Body of pancreas (tissue), 4 donors: ENCODE results near the gene PNPLA2. TPM values are rescaled to one million over a fixed set of nuclear protein-coding genes. Genes with fewer than 3 reads are reported as not detected.
A peak's percentile ranks its signal among the peaks of the same experiment; 100 is the strongest.

Experiments used
- ATAC-seq: fragments of 150-250 bp; one replicate; pipeline ENCODE4 v1.9.1; 2016
- DNase-seq, 4 donors: peaks; one replicate each; pipeline ENCODE4 v3.0.0-alpha.2; 2019
- H3K27ac ChIP-seq, 4 donors: fragments of 200-600 bp; sonication (generic); 1 replicate in 3 of 4; 2 replicates in 1 of 4; pipeline versions ENCODE4 v1.5.1 to v1.6.1; 2016 to 2019; ENCODE audit warnings: mild to moderate bottlenecking in 1 of 4, mixed read lengths in 1 of 4, moderate library complexity in 1 of 4
- H3K27me3 ChIP-seq, 2 donors: fragments of 200-600 bp; sonication (generic); one replicate each; pipeline ENCODE4 v1.6.0; 2016; ENCODE audit warnings: mild to moderate bottlenecking in 1 of 2
- H3K36me3 ChIP-seq, 2 donors: fragments of 200-600 bp; sonication (generic); replicated peaks in 1 of 2; 2 replicates each; pipeline ENCODE4 v1.5.1; 2016; ENCODE audit warnings: low read depth in 2 of 2; ENCODE audit not compliant: insufficient read depth in 1 of 2
- H3K4me1 ChIP-seq: fragments of 200-600 bp; sonication (generic); one replicate; pipeline ENCODE4 v1.6.0; 2016
- H3K4me3 ChIP-seq, 2 donors: fragments of 200-600 bp; sonication (generic); 1 replicate in 1 of 2; 2 replicates in 1 of 2; pipeline ENCODE4 v1.5.1; 2016 to 2019
- H3K9me3 ChIP-seq, 3 donors: fragments of 200-600 bp; sonication (generic); 1 replicate in 2 of 3; 2 replicates in 1 of 3; pipeline ENCODE4 v1.5.1; 2016
- CTCF ChIP-seq, 7 experiments: fragments of 450-650 bp in 4 of 7; fragments of 200-600 bp in 3 of 7; sonication (generic) in 3 of 7; IDR thresholded peaks; one replicate each; pipeline ENCODE4 v1.5.1; 2016 to 2019; ENCODE audit warnings: antibody characterized with exemption in 7 of 7
- POLR2A ChIP-seq, 3 donors: fragments of 450-650 bp; IDR thresholded peaks; one replicate each; pipeline ENCODE4 v1.6.1; 2016; ENCODE audit warnings: antibody characterized with exemption in 3 of 3, mild to moderate bottlenecking in 2 of 3
- WGBS, 2 donors: methylation state at CpG; one replicate each; pipeline ENCODE4 v1.1.5; 2017; 5-methylcytosine and 5-hydroxymethylcytosine counted together
- intact Hi-C: fragments of 100-400 bp; cut with DNase I; formaldehyde crosslinking; loops from one replicate; pipeline ENCODE4 v1.15.1; 2023
- total RNA-seq, 2 donors: library from RNA; depleted of rRNA; stranded (reverse); fragments of >200 nt; gene quantifications; one replicate each; pipeline ENCODE4 v1.1.0, GENCODE V29; 2016

PNPLA2 gene
- total RNA-seq, 2 donors from 2014 or later = 72.1 to 351 TPM

DNA sequence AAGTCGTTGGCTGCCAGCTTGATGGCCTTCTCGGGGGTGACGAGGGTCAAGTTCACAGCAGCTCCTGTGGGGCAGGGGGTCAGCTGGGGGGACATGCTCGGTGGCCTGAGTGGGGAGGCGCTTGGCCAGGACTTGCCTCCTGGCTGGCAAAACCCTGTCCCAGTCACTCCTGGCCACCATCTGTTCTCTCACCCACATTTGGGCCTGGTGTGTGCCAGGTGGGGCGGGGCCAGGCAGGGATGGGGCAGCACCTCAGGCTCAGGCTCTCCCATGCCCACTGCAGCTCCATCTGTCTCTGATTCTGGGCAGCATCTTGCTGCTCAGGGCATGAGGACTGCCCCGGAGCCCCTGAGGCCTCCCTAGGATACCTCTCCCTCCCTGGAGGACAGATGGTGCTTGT, 25.2 kb upstream of the PNPLA2 start:
- intact Hi-C loops = no loop called here
- peak; percentile 49 for ATAC-seq
- Histone ChIP-seq H3K27me3 (no peaks in the 10 kb centered on the region), H3K4me1 (peaks cover 58% of the 10 kb centered on the region), H3K4me3 (no peak overlapping the region), H3K9me3 (no peaks in the 10 kb centered on the region), H3K27ac (peak overlapping the region; percentile 93 to 98 (median 97)), H3K36me3 (peaks cover 0 to 5% of the 10 kb centered on the region in 2 donors)
- TF ChIP-seq POLR2A (IDR thresholded peaks at IDR 0.05) (peak; percentile 28 to 66 (median 50)), CTCF (IDR thresholded peaks at IDR 0.05) (no peak)
- 34 to 53% methylated on average over 4 to 7 of the region's 7 CpGs for WGBS, 2 donors
- peak; percentile 88 to 95 (median 92) for DNase-seq

- TF ChIP-seq POLR2A (IDR thresholded peaks at IDR 0.05) = no peak
- TF ChIP-seq CTCF (IDR thresholded peaks at IDR 0.05) = no peak
- Histone ChIP-seq H3K9me3 (no peaks in the 10 kb centered on the region), H3K27ac (peak overlapping the region; percentile 93 to 98 (median 97)), H3K4me1 (peaks cover 59% of the 10 kb centered on the region), H3K27me3 (no peaks in the 10 kb centered on the region), H3K36me3 (peaks cover 0 to 5% of the 10 kb centered on the region in 2 donors), H3K4me3 (peak overlapping the region in 1 of 2 donors; percentile 3)
- ATAC-seq = no peak
- DNase-seq = peak in 2 of 4 donors; percentile 44 to 51
- WGBS, 2 donors = 46 to 61% methylated on average over 3 to 31 of the region's 31 CpGs
- intact Hi-C loops = no loop called here
These were observed 24.5 kb upstream of the PNPLA2 start for GRCh38 chr11:794013-794765.

DNA sequence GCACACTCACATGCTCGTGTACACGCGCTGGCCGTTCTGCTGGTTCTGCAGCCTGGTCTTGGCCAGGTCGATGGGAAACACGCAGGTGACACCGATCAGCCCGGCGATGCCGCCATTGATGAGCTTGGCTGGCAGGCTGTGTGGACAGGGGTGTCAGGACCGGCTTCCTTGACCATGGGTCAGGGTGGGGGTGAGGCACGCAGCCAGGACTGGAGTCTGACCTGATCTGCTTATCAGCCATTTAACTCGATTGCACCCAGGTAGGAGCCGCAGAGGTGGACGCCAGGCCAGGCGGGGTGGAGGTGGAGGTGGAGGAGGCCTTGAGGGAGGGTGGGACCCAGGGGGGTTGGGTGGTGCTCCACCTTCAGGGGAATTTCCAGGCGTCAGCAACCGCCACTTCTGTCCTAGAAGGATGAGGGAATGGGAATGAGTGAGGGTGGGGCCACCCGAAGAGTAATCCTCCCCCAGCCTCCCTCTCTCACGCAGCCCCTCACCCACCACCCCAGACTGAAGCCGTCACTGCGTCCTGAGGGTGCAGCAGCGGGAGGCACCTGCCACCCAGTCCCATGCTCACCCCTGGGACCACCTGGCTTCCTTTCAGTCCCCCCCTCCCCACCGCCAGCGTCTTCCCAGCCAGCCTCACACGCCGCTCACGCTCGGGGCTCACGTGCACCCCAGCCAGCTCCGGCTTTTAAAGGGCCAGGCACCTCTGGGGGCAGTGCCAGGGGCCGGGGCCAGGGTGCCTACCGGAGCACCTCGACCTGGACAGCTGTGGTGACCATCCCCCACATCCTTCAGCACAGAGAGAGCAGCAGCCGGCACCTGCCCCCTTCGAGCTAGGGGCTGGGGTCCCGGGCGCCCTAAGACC, 23.7 kb upstream of the PNPLA2 start:
- Histone ChIP-seq H3K27ac (peak overlapping the region; percentile 93 to 98 (median 97)), H3K27me3 (no peaks in the 10 kb centered on the region), H3K9me3 (no peaks in the 10 kb centered on the region), H3K36me3 (peaks cover 0 to 5% of the 10 kb centered on the region in 2 donors), H3K4me1 (peaks cover 59% of the 10 kb centered on the region), H3K4me3 (peak overlapping the region; percentile 53 to 61)
- peak; percentile 55 for ATAC-seq
- DNase-seq = peak; percentile 90 to 96 (median 94)
- intact Hi-C loops = no loop called here
- WGBS, 2 donors = 1 to 23% methylated on average over 14 to 38 of the region's 38 CpGs
- TF ChIP-seq CTCF (IDR thresholded peaks at IDR 0.05) (no peak), POLR2A (IDR thresholded peaks at IDR 0.05) (peak; percentile 66 to 74 (median 66))

DNA sequence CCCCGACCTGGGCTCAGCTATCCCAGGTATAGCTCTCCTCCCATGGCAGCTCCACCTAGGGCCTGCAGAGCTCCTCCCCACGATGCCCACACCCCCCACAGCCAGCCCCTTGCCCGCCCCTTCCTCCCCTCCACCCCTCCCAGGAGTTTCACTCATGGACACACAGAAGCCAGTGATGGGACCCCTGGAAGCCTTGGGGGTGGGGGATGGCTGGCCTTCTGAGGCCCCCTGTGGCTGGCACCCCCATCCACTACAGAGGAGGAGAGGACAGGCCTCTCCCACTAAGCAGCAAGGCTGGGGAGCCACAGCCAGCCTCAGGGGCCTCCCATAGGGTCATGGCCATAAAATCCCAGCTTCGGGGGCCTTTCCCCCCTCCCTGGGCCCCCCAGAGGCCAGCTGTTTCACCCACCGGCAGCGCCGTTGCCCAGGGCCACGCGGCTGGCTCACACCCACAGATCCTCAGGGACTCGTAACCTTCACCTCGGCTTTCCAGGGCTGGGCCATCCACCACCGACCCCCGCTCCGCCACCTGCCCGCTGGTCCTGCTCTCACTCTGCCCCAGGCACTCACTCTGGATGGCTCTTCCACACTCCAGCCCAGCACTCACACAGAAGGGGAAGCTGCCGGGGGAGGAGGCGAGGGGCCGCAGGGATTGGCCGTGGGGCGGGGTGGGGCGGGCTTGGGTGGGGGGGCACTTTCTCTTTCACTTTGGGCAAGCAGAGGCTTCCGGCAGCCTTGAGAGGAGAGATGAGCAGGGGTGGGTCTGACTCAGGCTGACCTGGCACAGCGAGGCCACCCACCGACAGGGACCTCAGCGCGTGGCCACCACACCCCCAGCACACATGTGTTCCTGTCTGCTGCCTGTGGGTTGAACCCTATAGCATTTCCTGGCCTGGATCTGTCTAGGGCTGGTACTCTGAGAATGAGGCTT, 22.8 kb upstream of the PNPLA2 start:
- intact Hi-C loops = no loop called here
- DNase-seq = peak; percentile 77 to 87 (median 84)
- WGBS, 2 donors = 1 to 30% methylated on average over 2 to 26 of the region's 26 CpGs
- Histone ChIP-seq H3K27ac (peak overlapping the region; percentile 93 to 98 (median 97)), H3K9me3 (no peaks in the 10 kb centered on the region), H3K27me3 (no peaks in the 10 kb centered on the region), H3K36me3 (peaks cover 0 to 5% of the 10 kb centered on the region in 2 donors), H3K4me1 (peaks cover 59% of the 10 kb centered on the region), H3K4me3 (peak overlapping the region; percentile 53 to 61)
- TF ChIP-seq CTCF (IDR thresholded peaks at IDR 0.05) = no peak
- TF ChIP-seq POLR2A (IDR thresholded peaks at IDR 0.05) = peak; percentile 60 to 89 (median 76)
- ATAC-seq = peak; percentile 50
